Heart right ventricle (tissue), 16 donors: ENCODE data around the gene FAM209A. TPM values are rescaled to one million over a fixed set of nuclear protein-coding genes. Genes with fewer than 3 reads are reported as not detected.
"Not testable (repeated sequence)": the region's sequence is repeated elsewhere in the genome, so short reads cannot be mapped to it uniquely, and the experiment has no call there.

Experiments
- ATAC-seq, 8 donors: fragments of 200-7000 bp; cut with Tn5 transposase; one replicate each; pipeline ENCODE4 v1.9.1; 2020; ENCODE audit warnings: mild to moderate bottlenecking in 8 of 8, moderate library complexity in 8 of 8, moderate number of reproducible peaks in 1 of 8
- DNase-seq, 2 donors: peaks; one replicate each; pipeline ENCODE4 v3.0.0-alpha.2; 2020
- H3K27ac ChIP-seq, 10 donors: fragments of 200-600 bp; sonication (generic) in 2 of 10; one replicate each; pipeline versions ENCODE4 v1.5.0 to v1.8.0; 2020 to 2022; ENCODE audit warnings: mild to moderate bottlenecking in 3 of 10
- H3K27me3 ChIP-seq, 7 donors: fragments of 200-600 bp; one replicate each; pipeline ENCODE4 v1.8.0; 2021 to 2022; ENCODE audit warnings: mild to moderate bottlenecking in 2 of 7
- H3K36me3 ChIP-seq, 9 donors: fragments of 200-600 bp; sonication (generic) in 1 of 9; one replicate each; pipeline versions ENCODE4 v1.5.0 to v1.8.0; 2020 to 2022; ENCODE audit warnings: mild to moderate bottlenecking in 2 of 9
- H3K4me1 ChIP-seq, 9 donors: fragments of 200-600 bp; sonication (generic) in 1 of 9; one replicate each; pipeline versions ENCODE4 v1.5.0 to v1.8.0; 2020 to 2022; ENCODE audit warnings: mild to moderate bottlenecking in 4 of 9
- H3K4me3 ChIP-seq, 10 donors: fragments of 200-600 bp; sonication (generic) in 2 of 10; one replicate each; pipeline versions ENCODE4 v1.5.0 to v1.8.0; 2020 to 2022; ENCODE audit warnings: mild to moderate bottlenecking in 7 of 10, moderate library complexity in 2 of 10
- H3K9me3 ChIP-seq, 11 donors: fragments of 200-600 bp in 10 of 11; sonication (generic) in 2 of 11; one replicate each; pipeline versions ENCODE4 v1.5.0 to v1.8.0; 2013 to 2022; ENCODE audit warnings: mild to moderate bottlenecking in 2 of 11, control low read depth in 1 of 11, moderate library complexity in 1 of 11
- CTCF ChIP-seq, 9 donors: fragments of 200-600 bp; sonication (generic) in 2 of 9; IDR thresholded peaks; one replicate each; pipeline versions ENCODE4 v1.5.0 to v1.8.0; 2021 to 2022; ENCODE audit warnings: antibody characterized with exemption in 9 of 9, mild to moderate bottlenecking in 5 of 9, moderate library complexity in 1 of 9
- WGBS, 2 donors: extraction: QIAGEN DNeasy Blood & Tissue Kit; methylation state at CpG; one replicate each; pipeline ENCODE4 v1.1.7; 2013; ENCODE audit warnings: inconsistent platforms in 1 of 2; 5-methylcytosine and 5-hydroxymethylcytosine counted together
- intact Hi-C, 10 donors: fragments of 100-400 bp; cut with DNase I; formaldehyde crosslinking; loops; one replicate each; pipeline versions ENCODE4 v1.11.1 to v1.14.2; 2022
- long read RNA-seq, 3 donors: library from polyadenylated mRNA; unstranded; transcript quantifications; one replicate each; pipeline ENCODE4 v2.0.0, GENCODE V29; 2020 to 2021
- polyA plus RNA-seq, 2 donors: library from polyadenylated mRNA; stranded (reverse); fragments of 200-250 nt; gene quantifications; one replicate each; pipeline ENCODE4 v1.2.3, GENCODE V29; 2013
- total RNA-seq, 10 donors: library from RNA; stranded (reverse); fragmentation: NEBNext Ultra II Directional in 3 of 10; extraction: Animal tissue kit (Norgen Biotek cat#: 25700) in 3 of 10; gene quantifications; one replicate each; pipeline versions ENCODE4 v1.2.1 to v1.2.4, GENCODE V29; 2021 to 2023
- donor health status: Arrhythmogenic right ventricular cardiomyopathy.
- donor health status: ischemic (EF 13 %, LVEDD 7.1; RV severe dilation, severe dysfunction).
- donor health status: healthy with polysubstance abuse.
- donor health status: DM: no; HTN: yes; CAD: no.
- donor health status: DM: no; HTN: no; CAD: no.
- donor health status: ischemic (EF 25% LVEDD 6.9; RV normal size, moderate dysfunction).
- donor health status: ischemic (EF 25% LVEDD 5.7; RV mildly dilated, moderate dysfunction).
- donor health status: healthy.
- donor health status: DM: yes; HTN: yes; CAD: no.
- donor health status: Ischemic cardiomyopathy.
- donor health status: ischemic (EF 35%, LVEDD 5.7; RV mildly dilated, moderate dysfunction).
- donor health status: nonischemic (EF 11% LVEDD 7.7; RV severe dilation, severe dysfunction).
- donor health status: DM: yes; HTN: yes; CAD: no.
- donor health status: PGD.
- donor health status: ischemic (EF 29% LVEDD 5.4; RV normal size, mild dysfunction).
- donor health status: nonischemic (EF 23%, LVEDD 6.1; RV moderate dilation, normal function).

FAM209A gene
- total RNA-seq (not detected), polyA plus RNA-seq (under 1 TPM in 1 of 2 donors, not detected in 1; 0.04 TPM)
- long read RNA-seq, donor 1, partial matches to known transcripts, result 0 of 4 reads
- long read RNA-seq, donor 1, other reads (novel, unspliced or antisense), result 4 of 4 reads
- long read RNA-seq, donor 2, partial matches to known transcripts, result 0 of 1 reads
- long read RNA-seq, donor 2, other reads (novel, unspliced or antisense), result 1 of 1 reads
- long read RNA-seq, donor 3, result 0 reads

GRCh38 chr20:56524444-56524843 lies at the start of gene FAM209A:
FAM209A (plus strand) TSS chr20:56524744; CDS start chr20:56524809, 65 bp downstream.
- ATAC-seq, H3K27me3 ChIP-seq, intact Hi-C loops, DNase-seq, H3K27ac ChIP-seq, H3K4me1 ChIP-seq, H3K4me3 ChIP-seq: not testable (repeated sequence)
- Histone ChIP-seq H3K9me3 (peaks cover 0 to 29% (median 21%) of the 10 kb centered on the region in 11 donors), H3K36me3 (peaks cover 0 to 22% (median 12%) of the 10 kb centered on the region in 9 donors)
- WGBS, 2 donors, result 89 to 93% methylated on average over 6 to 7 of the region's 7 CpGs

DNA sequence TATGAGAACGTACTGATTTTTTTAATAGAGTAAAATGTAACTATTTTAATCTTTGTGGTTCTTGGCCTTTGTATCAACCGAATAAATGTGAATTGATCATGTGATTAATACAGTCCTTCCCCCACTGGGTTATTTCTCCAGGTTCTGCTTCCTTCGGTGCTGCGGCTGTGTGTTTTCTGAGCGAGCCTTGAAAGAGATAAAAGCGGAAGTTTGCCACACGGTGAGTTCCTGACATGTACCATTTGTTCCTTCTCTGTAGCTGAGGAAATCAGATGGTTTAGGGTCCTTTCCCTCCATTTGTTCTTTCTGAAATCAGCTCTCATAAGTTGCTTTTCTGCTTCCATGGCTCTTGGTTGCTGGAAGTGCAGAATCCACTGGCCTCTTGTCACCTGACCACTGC lies 40.6 kb upstream of the FAM209A start:
- no peak for TF ChIP-seq CTCF (IDR thresholded peaks at IDR 0.05)
- intact Hi-C loops, result no loop called here
- ATAC-seq (no peak), DNase-seq (no peak)
- Histone ChIP-seq H3K4me1 (peaks cover 0 to 5% (median 0%) of the 10 kb centered on the region in 9 donors), H3K27ac (peak overlapping the region in 1 of 10 donors; percentile 70), H3K36me3 (peaks cover 0 to 100% (median 31%) of the 10 kb centered on the region in 9 donors), H3K27me3 (no peaks in the 10 kb centered on the region), H3K9me3 (no peaks in the 10 kb centered on the region), H3K4me3 (no peak overlapping the region)
- WGBS, 2 donors, result 78 to 83% methylated on average over 7 of the region's 7 CpGs

- TF ChIP-seq CTCF (IDR thresholded peaks at IDR 0.05), result no peak
- no peak overlapping the region for H3K4me3 ChIP-seq
- intact Hi-C loops, result no loop called here
- H3K9me3 ChIP-seq, result no peaks in the 10 kb centered on the region
- peaks cover 0 to 100% (median 22%) of the 10 kb centered on the region in 9 donors for H3K36me3 ChIP-seq
- no peaks in the 10 kb centered on the region for H3K27me3 ChIP-seq
- peak in 1 of 8 donors; percentile 27 for ATAC-seq
- peak overlapping the region in 1 of 10 donors; percentile 66 for H3K27ac ChIP-seq
- 77 to 94% methylated on average over 11 of the region's 11 CpGs for WGBS, 2 donors
- no peak for DNase-seq
- H3K4me1 ChIP-seq, result peaks cover 0 to 5% (median 0%) of the 10 kb centered on the region in 9 donors
These were observed 37.3 kb upstream of the FAM209A start for GRCh38 chr20:56487216-56487615.

- Histone ChIP-seq H3K27me3 (no peaks in the 10 kb centered on the region), H3K36me3 (peaks cover 0 to 99% (median 22%) of the 10 kb centered on the region in 9 donors), H3K27ac (peak overlapping the region in 1 of 10 donors; percentile 3), H3K4me1 (peaks cover 0 to 3% (median 0%) of the 10 kb centered on the region in 9 donors), H3K9me3 (no peaks in the 10 kb centered on the region), H3K4me3 (no peak overlapping the region)
- no peak for TF ChIP-seq CTCF (IDR thresholded peaks at IDR 0.05)
- ATAC-seq (no peak), DNase-seq (no peak)
- intact Hi-C loops, result no loop called here
- WGBS, 2 donors, result 96 to 98% methylated on average over 5 of the region's 5 CpGs
These were observed 36.0 kb upstream of the FAM209A start for GRCh38 chr20:56488566-56488965.

DNA sequence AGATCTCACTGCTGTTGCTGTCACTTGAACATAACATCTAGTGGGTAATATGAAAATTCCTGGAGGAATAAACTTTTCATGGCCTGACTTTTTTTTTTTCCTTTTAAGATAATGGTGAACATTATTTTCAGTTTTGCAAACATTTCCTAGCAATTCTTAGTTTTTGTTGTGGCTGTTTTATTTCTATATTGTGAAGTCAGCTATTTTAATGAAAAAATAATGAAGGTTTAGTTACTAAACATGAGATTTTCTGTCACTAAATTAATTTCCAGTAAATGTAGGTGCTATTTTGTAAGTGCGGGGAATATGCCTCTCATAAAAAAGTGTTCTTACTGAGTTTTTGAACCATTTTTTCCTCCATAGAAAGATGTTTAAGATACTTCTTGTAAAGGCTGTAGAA lies 23.4 kb upstream of the FAM209A start:
- Histone ChIP-seq H3K4me1 (peaks cover 0 to 3% (median 0%) of the 10 kb centered on the region in 9 donors), H3K9me3 (peaks cover 0 to 10% (median 0%) of the 10 kb centered on the region in 11 donors), H3K27me3 (no peaks in the 10 kb centered on the region), H3K36me3 (peaks cover 0 to 71% (median 14%) of the 10 kb centered on the region in 9 donors), H3K4me3 (no peak overlapping the region), H3K27ac (no peak overlapping the region)
- 100% methylated on average over 1 of the region's 1 CpG for WGBS, 2 donors
- ATAC-seq, result no peak
- no peak for DNase-seq
- TF ChIP-seq CTCF (IDR thresholded peaks at IDR 0.05), result no peak
- intact Hi-C loops, result no loop called here
